Osteocyte (in vitro differentiated cells): ENCODE measurements around the gene MDN1. TPM values are rescaled to one million over a fixed set of nuclear protein-coding genes. Genes with fewer than 3 reads are reported as not detected.
"Not testable (repeated sequence)": the region's sequence is repeated elsewhere in the genome, so short reads cannot be mapped to it uniquely, and the experiment has no call there.

Experiments
- DNase-seq: peaks from one replicate; pipeline ENCODE4 v3.0.0; 2021; ENCODE audit warnings: mixed read lengths; ENCODE audit not compliant: unreplicated experiment; ENCODE audit errors: extremely low spot score
- H3K27ac Mint-ChIP-seq: one replicate; pipeline ENCODE4 v1.8.0; 2021; ENCODE audit warnings: mild to moderate bottlenecking, mixed read lengths; ENCODE audit not compliant: unreplicated experiment
- H3K27me3 Mint-ChIP-seq: one replicate; pipeline ENCODE4 v1.8.0; 2021; ENCODE audit warnings: mixed read lengths; ENCODE audit not compliant: unreplicated experiment
- H3K36me3 Mint-ChIP-seq: one replicate; pipeline ENCODE4 v1.8.0; 2021; ENCODE audit warnings: mixed read lengths; ENCODE audit not compliant: unreplicated experiment
- H3K4me1 Mint-ChIP-seq: one replicate; pipeline ENCODE4 v1.8.0; 2021; ENCODE audit warnings: mixed read lengths; ENCODE audit not compliant: unreplicated experiment
- H3K4me3 Mint-ChIP-seq: one replicate; pipeline ENCODE4 v1.8.0; 2021; ENCODE audit warnings: mild to moderate bottlenecking, moderate library complexity, mixed read lengths; ENCODE audit not compliant: unreplicated experiment
- H3K9me3 Mint-ChIP-seq: one replicate; pipeline ENCODE4 v1.8.0; 2021; ENCODE audit warnings: mixed read lengths; ENCODE audit not compliant: unreplicated experiment
- total RNA-seq: library from RNA; stranded (reverse); gene quantifications from 2 replicates; pipeline ENCODE4 v1.2.1, GENCODE V29; 2021
- TF ChIP-seq, protein P1 (sequence below): fragments of 200-600 bp; sonication (generic); IDR thresholded peaks from 2 replicates; pipeline ENCODE4 v1.5.0; 2021; ENCODE audit warnings: antibody characterized with exemption, mild to moderate bottlenecking, moderate library complexity

MDN1 gene
- total RNA-seq, 1 donor from 2014 or later, result 30.8 TPM

DNA sequence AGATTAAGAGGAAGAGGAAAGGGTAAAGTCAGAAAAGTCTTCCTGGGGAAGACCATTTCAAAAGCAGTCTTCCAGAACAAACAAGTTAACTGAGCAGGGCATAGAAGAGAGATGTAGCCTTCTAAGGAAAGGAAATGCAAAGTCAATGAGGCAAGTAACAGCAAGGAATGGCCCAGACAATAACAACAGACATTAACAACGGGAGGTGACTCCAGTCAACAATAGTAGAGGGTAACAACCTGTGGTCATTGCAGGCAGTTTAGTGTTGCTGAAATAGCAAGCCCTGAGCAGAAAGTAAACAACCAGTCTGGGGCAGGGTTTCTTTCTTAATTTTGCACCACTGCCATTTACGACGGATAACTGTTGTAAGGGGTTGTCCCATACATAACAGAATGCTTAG lies 2.1 kb downstream of the MDN1 start:
- peak overlapping the region; percentile 90 for H3K4me3 Mint-ChIP-seq
- no peak overlapping the region for H3K27ac Mint-ChIP-seq
- no peaks in the 10 kb centered on the region for H3K9me3 Mint-ChIP-seq
- peaks cover 23% of the 10 kb centered on the region for H3K4me1 Mint-ChIP-seq
- H3K27me3 Mint-ChIP-seq, result no peaks in the 10 kb centered on the region
- no peak for DNase-seq
- TF ChIP-seq, protein P1, sequence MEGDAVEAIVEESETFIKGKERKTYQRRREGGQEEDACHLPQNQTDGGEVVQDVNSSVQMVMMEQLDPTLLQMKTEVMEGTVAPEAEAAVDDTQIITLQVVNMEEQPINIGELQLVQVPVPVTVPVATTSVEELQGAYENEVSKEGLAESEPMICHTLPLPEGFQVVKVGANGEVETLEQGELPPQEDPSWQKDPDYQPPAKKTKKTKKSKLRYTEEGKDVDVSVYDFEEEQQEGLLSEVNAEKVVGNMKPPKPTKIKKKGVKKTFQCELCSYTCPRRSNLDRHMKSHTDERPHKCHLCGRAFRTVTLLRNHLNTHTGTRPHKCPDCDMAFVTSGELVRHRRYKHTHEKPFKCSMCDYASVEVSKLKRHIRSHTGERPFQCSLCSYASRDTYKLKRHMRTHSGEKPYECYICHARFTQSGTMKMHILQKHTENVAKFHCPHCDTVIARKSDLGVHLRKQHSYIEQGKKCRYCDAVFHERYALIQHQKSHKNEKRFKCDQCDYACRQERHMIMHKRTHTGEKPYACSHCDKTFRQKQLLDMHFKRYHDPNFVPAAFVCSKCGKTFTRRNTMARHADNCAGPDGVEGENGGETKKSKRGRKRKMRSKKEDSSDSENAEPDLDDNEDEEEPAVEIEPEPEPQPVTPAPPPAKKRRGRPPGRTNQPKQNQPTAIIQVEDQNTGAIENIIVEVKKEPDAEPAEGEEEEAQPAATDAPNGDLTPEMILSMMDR, result no peak
- H3K36me3 Mint-ChIP-seq, result no peaks in the 10 kb centered on the region

DNA sequence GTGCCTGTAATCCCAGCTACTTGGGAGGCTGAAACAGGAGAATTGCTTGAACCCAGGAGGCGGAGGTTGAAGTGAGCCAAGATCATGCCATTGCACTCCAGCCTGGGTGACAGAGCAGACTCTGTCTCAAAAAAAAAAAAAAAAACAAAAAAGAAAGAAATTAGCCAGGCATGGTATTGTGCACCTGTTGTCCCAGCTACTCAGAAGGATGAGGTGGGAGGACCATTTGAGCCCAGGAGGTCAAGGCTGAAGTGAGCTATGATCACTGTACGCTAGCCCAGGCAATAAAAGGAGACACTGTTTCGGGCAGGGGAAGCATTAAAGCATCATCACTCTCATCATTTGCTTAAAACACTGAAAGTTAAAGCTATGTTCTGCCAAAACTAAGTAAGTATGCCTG lies 6.2 kb downstream of the MDN1 start:
- H3K27ac Mint-ChIP-seq, H3K4me1 Mint-ChIP-seq, DNase-seq, H3K9me3 Mint-ChIP-seq, H3K36me3 Mint-ChIP-seq, H3K27me3 Mint-ChIP-seq, H3K4me3 Mint-ChIP-seq: not testable (repeated sequence)

DNA sequence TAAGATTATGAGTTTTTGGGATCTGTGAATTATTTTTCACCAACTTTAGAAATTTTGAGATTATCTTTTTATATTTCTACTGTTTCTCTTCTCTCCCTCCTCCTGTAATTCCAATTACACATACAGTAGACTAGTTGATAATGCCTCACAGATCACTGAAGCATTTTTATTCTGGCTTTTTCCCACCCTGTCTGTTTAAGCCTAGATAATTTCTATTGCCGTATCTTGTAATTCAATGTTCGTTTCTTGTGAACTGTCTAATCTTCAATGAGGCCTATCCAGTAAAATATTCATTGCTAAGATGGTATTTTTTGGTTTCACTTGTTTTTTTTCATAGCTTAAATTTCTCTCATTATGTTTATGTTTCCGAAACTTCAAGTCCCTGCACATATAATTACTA lies 12.0 kb downstream of the MDN1 start:
- H3K4me3 Mint-ChIP-seq, result no peak overlapping the region

DNA sequence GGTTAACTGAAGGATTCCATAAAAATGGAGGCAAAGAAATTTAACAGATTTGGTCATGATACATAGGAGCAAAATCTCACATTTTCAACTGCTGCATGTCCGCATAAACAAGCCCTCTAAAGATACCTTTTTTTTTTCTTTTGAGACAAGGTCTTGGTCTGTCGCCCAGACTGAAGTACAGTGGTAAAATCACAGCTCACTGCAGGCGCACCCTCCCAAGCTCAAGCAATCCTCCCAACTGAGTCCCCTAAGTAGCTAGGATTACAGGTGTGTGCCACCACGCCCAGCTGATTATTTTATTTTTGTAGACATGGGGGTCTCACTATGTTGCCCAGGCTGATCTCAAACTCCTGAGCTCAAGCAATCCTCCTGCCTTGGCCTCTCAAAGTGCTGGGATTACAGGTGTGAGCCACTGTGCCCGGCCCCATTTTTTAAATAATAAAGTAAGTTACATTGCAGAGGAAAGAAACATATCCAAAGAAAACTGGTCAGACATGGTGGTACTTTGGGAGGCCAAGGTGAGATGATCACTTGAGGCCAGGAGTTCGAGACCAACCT lies 13.7 kb downstream of the MDN1 start:
- Mint-ChIP-seq H3K4me1 (no peaks in the 10 kb centered on the region), H3K9me3 (no peaks in the 10 kb centered on the region), H3K36me3 (peaks cover 3% of the 10 kb centered on the region), H3K27ac (no peak overlapping the region), H3K27me3 (no peaks in the 10 kb centered on the region), H3K4me3 (no peak overlapping the region)
- DNase-seq, result no peak
- TF ChIP-seq, protein P1, result no peak

More for the DNA sequence above, 12.0 kb downstream of the MDN1 start:
- Mint-ChIP-seq H3K27ac (no peak overlapping the region), H3K4me1 (no peaks in the 10 kb centered on the region), H3K9me3 (no peaks in the 10 kb centered on the region), H3K27me3 (no peaks in the 10 kb centered on the region), H3K36me3 (no peaks in the 10 kb centered on the region)
- TF ChIP-seq, protein P1, result no peak
- DNase-seq, result no peak

DNA sequence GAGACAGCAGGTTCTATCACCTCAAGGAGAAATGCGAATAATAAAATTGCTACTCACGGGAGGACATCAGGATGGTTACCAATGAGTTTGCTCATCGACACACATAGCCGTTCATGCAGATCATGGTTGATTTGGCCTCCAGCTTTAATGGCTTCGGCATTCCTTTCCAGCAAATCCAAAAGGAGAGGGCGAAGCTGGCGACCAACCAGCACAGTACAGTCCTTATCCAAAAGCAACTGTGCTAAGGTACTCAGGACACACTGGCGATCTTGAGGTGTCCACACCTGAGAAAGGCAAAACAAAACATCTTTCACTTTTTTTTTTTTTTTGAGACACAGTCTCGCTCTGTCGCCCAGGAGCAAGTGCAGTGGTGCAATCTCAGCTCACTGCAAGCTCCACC lies 16.3 kb downstream of the MDN1 start:
- Mint-ChIP-seq H3K9me3 (no peaks in the 10 kb centered on the region), H3K27me3 (no peaks in the 10 kb centered on the region), H3K4me1 (no peaks in the 10 kb centered on the region), H3K27ac (no peak overlapping the region), H3K4me3 (no peak overlapping the region), H3K36me3 (peaks cover 6% of the 10 kb centered on the region)
- DNase-seq, result no peak
- TF ChIP-seq, protein P1, result no peak

DNA sequence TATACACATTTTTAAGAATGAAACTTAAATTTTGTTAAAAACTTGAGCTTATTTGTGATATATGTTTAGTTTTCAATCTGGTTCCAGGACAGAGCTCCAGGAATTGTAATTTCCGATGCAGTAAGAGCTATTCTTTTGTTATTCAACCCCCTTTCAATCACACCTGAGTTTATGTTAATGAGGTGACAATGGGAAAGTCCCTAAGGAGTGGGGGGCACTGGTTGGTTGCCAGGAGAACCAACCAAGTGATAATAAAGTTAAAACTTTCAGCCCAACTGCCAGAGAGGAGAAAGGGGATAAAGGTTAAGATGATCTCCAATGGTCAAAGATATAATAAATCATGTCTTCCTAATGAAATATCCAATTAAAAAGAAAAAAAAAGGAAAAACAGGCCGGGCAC lies 19.8 kb downstream of the MDN1 start:
- no peaks in the 10 kb centered on the region for H3K27me3 Mint-ChIP-seq
- H3K4me1 Mint-ChIP-seq, result no peaks in the 10 kb centered on the region
- peaks cover 6% of the 10 kb centered on the region for H3K36me3 Mint-ChIP-seq
- no peaks in the 10 kb centered on the region for H3K9me3 Mint-ChIP-seq
- no peak for DNase-seq
- no peak overlapping the region for H3K27ac Mint-ChIP-seq
- TF ChIP-seq, protein P1, result no peak
- no peak overlapping the region for H3K4me3 Mint-ChIP-seq
